Kidney glomerular epithelial cell (primary cell): ENCODE measurements around the gene GLS2.
"Not testable (repeated sequence)": the region's sequence is repeated elsewhere in the genome, so short reads cannot be mapped to it uniquely, and the experiment has no call there.

ENCODE experiments used
- DNase-seq: peaks from one replicate; lab custom pipeline; 2025; lab: John Stamatoyannopoulos, UW

The GLS2 gene

DNA sequence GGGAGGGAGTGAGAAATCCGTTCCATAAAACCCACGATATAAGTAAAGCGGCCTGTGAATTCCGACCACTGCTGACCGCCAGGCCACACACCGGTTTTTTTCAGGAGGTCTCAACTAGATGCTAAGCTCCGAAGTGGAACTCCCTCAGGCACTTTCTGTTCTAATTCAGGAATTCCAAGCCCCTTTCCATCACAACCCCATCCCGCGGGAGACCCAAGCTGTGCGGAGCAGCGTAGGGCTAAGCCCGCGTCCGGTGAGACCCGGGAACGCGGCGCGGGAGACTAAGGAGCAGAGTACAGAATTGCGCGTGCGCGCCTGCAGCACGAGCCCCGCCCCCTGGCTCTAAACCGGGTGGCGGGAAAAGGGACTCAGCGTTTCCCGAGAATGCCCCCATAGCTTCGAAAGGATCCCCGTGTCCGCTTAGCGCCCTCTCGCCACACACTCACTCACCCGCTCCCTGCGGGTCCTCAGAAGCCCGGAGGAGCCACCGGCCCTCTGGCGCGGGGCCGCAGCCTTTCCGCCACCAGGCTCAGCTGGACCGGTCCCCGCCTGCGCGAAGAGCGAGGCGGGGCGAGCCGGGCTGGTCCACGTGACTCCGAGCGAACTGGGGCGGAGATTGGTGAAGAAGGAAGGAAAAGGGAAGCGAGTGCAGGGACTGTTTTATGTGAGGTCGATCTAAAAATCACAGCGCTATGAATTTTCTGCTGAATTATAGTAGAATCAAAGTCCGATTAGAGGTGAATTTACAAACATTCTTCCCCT, 38.9 kb downstream of the GLS2 start, which contains the start of gene TIMELESS:
Gene TIMELESS, minus strand, starts transcription at position 567 of the 762 bp plus-strand sequence. CDS start 15,256 bp downstream, outside the sequence.
- DNase-seq: peak; percentile 84

DNA sequence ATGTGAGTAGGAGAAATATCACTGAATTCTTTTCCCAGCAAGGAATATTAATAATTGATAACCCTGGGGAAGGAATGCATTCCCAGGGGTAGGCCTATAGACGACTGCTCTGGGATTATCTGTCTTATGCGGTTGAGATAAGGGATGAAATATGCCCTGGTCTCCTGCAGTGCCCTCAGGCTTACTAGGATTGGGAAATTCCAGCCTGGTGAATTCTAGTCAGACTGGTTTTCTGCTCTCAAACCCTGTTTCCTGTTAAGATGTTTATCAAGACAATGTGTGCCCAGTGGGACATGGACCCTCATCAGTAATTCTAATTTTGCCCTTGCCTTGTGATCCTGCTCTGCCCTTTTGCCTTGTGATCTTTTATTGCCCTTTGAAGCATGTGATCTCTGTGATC, 44.8 kb downstream of the GLS2 start:
- not testable (repeated sequence) for DNase-seq

DNA sequence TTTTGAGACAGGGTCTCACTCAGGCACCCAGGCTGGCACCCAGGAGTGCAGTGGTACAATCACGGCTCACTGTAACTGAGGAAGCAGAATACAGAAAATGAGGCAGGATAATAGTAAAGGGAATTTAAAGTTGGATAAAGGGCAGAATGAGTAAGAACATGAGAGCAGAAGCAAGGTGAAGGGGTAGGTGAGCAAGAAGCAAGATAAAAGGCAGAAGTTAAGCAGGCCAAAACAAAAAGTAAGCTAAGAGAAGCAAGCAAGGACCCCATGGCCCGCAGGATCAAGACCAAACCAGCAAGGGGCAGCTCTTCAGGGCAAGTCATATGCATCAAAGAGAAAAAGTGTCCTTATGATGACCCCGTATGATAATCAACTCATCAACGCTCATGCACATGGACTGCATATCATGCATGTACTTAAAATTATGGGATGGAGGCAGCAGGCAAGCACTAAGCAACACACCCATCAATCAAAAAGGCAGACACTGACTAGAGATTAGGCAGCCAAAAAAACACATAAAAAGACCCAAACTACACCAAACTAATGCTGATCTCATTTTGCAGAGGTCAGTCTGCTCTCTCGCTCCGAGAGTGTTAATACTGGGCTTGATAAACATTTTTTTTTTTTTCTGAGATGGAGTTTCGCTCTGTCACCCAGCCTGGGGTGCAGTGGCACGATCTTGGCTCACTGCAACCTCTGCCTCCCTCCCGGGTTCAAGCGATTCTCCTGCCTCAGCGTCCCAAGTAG, 50.4 kb downstream of the GLS2 start:
- no peak for DNase-seq

DNA sequence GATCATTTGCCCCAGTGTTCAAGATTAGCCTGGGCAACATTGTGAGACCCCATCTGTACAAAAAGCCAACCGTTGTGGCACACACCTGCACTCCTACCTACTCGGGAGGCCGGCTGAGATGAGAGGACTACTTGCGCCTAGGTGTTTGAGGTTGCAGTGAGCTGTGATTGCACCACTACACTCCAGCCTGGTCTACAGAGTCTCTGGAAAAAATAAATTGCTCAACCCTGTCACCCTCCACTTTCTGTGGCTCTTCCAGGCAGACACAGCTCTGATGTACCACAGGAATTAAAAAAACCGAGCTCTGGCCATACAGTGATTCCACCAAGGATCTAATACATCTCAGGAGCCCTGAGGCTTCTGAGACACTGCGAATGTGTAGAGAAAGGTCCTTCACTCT, 53.1 kb downstream of the GLS2 start:
- DNase-seq: no peak

DNA sequence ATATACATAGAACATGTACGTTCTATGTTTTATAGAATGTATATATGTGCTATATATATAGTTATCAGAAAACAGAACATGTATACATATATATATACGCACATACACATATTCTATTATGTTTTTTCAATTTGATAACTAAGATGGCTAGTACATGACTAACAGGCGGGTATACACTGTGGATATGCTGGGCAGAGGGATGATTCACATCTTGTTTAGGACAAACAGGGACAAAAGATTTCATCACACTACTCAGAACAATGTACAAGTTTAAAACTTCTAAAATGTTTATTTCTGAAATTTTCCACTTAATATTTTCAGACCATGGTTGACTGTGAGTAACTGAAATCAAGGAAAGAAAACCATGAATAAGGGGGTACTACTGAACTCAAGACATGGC, 56.1 kb downstream of the GLS2 start:
- no peak for DNase-seq

DNA sequence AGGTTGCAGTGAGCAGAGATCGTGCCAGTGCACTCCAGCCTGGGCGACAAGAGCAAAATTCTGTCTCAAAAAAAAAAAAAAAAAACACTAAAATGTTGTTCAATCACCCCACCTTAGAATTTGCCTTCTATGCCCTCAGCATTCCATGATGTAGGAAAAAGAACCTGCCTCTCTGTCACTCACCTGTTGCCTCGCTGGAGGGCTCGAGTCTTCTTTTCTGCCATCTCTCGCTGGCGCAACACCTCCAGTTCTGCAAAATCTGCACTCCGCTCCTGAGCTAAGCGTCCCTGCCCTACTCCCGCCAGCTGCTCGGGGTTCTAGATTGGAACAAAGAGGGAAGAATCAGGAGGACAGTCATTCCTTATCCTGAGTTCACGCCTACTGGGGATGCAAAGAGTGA, 56.7 kb downstream of the GLS2 start:
- no peak for DNase-seq

DNA sequence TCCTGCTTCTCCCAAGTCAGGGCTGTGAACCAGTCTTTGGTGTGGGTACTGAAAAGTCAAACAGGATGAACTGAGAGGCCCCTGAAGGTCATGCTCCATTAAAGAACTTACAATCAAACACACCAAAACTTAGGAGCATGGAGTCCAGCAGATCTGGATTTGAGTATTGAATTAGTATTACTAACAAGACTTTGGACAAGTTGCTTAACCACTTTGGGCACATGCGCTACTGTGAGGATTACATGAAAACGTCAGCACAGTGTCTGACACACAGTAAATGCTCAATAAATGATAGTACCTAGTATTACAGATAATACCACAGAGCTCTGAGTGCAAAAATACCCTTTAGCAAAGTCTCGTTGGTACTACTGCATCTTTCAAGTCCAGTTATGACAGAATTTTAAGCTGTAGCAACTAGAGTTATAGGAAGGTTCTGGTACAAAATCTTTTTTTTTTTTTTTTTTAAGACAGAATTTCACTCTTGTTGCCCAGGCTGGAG, 62.0 kb downstream of the GLS2 start:
- no peak for DNase-seq

DNA sequence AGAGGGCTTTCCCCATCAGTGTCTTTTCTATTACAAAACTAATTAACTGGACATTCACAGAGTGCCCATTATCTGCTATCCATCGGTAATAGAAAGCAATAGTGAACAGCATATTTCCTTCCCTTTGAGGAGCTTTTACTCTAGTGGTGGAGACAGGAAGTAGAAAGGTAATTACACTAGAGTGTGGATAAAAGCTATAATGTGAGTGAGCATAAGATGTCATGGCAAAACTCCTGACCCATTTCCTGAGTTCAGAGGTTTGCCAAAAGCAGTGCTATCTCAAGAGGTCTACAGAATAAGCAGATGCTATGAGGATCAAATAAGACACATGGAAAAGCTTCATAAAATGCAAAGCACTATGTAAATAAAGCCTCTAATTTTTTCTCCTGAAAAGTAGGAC, 62.8 kb downstream of the GLS2 start:
- DNase-seq: no peak
